Measurements from ENCODE around the gene NT5M.

Gene NT5M

DNA sequence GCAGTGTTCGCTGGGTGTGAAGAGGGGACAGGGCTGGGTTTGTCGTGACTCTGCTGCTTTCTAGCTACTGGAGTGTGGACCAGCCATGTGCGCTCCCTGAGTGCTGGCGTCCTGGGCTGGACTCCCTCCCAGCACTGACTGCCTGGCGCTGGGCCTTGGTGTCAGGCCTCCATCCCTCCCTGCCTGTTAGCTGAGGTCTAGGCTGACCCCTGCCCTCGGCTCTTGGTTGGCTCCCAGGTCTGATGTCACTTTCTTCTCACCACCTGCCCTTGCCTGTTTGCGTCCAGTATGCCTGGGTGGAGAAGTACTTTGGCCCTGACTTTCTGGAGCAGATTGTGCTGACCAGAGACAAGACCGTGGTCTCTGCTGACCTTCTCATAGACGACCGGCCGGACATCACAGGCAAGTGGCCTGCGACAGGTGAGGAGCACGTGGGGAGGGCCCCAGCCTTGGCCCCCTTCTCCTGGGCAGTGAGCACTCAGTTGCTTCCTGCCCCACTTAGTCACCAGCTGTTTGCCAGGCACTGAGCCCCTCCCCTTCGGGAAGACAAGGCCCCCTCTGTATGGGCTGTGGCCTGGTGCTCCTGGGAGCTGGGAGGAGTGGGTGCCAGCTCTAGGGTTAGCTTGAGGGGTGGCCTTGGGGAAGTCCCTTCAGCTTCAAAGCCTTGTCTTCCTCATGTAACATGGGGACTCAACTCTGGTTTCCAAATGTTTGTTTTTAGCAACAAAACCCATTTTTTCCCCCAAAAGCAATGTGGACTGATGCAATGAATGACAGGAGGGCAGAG is 41.5 kb downstream of the NT5M start:
- no peak for FAIRE-seq

DNA sequence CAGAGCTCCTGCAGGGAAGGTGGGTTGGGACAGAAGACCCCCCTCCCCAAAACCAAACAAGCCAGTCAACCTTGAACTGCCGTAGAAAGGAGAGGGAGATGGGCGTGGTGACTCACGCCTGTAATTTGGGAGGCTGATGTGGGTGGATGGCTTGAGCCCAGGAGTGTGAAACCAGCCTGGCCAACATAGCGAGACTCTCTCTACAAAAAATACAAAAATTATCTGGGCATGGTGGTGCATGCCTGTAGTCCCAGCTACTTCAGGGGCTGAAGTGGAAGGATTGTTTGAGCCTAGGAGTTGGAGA is 42.1 kb downstream of the NT5M start:
- no peak for FAIRE-seq

DNA sequence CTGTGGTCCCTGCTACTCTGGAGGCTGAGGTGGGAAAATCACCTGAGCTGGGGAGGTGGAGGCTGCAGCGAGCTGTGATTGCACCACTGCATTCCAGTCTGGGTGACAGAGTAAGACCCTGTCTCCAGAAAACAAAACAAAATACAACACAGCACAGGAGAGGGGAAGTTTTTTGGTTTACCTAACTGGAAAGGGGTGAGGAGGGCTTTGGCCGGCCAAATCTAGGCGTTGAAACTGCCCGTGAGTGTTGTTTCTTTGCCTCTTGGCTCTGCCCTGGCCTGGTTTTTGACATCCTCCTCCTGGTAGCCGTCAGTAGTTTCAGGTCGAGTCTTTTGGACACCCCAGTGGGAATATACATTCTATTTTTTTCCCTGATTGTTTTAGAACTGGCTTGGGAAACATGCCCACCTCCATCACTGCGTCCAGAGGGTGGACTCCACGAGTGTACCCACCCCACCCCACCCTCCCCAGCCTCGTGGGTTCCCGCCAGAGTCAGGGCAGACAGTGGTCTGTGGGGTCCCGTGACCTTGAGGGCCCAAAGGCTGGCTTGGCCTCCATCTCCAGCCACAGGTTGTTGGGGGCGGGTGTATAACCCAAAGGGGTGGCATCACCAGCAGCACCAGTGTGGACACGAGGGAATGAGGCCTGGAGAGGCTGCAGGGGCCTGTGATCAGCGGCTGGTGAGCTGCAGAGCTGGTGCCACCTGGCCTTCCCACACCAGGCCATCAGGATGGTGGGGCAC is 42.7 kb downstream of the NT5M start:
- no peak for FAIRE-seq

DNA sequence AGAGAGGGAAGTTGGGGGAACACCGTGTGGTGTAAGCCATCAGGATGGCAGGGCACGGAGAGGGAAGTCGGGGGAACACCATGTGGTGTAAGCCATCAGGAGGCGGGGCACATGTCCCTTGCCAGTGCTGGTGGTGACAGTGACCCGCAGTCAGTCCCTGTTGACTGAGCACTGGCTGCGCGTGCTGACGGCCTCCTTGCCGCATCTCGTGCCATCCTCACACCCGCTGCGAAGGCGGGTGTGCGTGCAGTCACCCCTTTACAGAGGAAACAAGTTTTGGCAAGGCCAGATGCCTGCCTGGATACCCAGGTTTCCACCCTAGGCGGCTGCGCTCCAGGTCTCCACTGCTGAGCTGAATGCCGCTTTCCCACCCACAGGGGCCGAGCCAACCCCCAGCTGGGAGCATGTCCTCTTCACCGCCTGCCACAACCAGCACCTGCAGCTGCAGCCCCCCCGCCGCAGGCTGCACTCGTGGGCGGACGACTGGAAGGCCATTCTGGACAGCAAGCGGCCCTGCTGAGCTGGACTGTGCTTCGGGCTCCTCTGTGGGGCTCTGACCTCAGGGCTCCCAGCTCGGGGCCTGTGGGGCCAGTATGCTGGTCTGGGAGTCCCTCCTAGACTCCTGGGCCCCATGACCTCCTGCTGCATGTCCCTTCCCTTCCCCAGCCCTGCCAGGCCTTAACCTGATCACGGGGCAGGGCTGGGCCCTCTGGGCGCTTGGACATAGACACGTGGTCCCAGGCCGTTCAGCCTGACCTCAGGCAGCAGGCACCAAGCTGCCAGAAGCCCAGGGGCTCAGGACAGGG is 43.5 kb downstream of the NT5M start:
- FAIRE-seq, result no peak

DNA sequence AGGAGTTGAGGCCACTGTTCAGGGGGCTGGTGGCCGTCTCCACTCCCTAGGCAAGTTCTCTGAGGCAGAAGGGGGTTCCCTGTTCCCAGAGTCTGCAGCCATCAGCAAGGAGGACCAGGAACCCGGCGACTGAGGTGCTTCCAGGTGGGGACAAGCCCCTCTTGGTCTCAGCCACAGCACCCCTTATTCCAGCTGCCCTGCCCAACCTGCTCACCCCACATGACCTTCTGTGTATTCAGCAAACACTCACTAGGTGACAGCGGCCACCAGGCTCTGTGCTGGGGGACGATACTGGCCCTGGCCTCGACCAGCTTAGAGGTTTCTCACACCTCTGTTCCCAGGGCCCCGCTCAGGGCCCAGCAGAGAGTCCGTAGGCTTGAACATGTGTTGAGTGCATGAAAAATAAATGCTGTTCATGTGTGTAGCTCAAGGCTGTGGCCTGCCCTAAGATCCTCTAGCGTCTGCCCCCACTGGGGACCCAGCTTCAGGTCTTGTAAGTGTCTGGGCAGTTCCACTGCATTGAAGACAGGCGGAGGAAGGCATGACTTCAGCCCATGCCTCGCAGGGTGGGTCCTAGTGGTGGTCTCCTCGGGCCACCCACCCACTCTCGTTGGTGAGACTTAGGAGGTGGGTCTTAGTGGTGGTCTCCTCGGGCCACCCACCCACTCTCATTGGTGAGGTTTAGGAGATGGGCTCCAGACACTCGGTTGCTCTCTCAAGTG is 44.2 kb downstream of the NT5M start:
- FAIRE-seq, result no peak

DNA sequence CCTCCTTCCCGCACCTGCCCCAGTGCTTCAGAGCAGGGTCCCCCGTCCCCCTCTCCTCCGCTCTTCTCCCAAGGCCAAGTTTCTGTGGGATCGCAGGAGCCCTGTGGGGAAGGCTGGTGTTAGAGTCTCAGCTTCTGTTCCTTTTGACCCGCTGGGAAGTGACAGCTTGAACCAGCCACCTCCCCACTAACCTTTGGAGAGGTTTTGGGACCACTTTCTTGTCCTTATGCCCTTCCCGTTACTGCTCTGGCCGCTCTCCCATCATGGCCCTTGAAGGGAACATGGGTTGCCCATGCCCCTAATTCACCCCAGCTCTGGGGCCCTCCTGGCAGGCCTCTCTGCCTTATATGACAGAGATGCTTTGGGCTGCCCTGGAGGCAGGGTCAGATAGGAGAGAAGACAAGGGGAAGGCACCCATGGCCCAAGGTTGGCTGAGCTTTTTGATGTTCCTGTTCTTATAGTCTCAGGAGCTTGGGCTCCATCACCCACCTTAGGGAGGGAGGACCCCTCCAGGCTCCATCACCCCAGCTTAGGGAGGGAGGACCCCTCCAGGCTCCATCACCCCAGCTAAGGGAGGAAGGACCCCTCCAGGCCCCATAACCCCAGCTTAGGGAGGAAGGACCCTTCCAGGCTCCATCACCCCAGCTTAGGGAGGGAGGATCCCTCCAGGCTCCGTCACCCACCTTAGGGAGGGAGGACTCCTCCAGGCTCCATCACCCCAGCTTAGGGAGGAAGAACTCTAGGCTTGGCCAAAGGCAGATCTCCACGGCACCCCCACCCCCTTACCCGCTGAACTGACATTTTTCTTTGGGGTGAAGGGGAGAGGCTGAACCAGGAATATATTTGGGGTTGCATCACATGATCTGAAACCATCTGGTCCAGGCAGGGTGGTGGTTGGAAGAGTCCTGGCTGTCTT is 45.0 kb downstream of the NT5M start:
- no peak for FAIRE-seq

DNA sequence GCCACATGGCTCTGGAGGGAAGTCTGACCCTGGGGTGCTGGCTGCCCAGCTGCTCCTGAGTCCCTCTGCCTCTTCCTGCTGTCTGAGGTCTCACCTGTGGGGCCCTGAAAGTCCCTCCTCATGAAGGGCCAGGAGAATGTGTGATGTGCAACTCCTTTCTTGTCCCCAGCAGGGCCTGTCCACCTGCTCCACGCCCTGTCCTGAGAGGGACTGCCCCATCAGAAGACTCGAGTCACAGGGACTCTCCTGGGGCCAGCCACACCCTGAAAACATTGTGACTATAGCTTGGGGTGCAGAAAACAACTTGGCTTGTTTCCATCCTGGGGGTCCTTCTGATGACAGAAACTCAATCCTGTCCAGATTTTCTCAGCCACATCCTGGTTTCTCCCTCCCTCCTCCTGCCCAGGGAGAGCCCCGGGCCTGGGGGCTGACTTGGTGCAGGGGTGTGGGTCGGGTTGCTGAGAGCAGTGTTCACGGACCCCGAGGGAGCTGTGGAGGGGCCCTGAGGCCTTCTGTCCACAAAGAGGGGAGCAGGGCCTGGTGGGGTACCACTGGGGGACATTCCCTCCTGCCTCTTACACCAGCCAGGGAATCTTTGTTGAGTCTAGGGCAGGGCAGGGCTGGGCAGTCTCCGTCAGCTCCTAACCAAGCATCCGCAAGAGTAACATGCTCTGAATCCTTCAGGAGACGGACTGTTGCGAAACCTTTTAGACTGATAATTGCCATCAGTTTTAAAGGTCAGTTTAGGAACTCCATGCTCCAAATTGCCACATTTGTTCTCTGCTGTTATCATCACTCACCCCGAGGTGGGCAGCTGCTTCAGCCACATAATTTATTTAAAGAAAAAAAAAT is 45.9 kb downstream of the NT5M start:
- no peak for FAIRE-seq

DNA sequence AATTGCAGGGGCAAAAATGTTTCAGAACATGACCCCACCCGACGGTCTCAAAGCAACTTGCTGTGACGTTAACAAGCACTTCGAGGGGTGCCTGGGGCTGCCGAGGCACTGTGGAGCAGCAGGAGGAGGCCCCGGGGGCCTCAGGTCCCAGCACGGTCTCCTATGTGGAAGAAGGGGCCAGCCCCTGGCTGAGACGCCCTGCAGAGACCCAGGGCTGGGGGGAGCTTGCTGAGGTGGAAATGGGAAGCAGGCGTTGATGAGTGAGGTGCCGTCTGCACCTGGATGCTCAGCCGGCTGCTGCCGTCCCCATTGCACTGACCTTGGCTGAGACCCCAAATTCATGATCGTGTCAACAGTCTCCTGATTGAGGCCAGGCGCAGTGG is 46.5 kb downstream of the NT5M start:
- FAIRE-seq, result no peak

DNA sequence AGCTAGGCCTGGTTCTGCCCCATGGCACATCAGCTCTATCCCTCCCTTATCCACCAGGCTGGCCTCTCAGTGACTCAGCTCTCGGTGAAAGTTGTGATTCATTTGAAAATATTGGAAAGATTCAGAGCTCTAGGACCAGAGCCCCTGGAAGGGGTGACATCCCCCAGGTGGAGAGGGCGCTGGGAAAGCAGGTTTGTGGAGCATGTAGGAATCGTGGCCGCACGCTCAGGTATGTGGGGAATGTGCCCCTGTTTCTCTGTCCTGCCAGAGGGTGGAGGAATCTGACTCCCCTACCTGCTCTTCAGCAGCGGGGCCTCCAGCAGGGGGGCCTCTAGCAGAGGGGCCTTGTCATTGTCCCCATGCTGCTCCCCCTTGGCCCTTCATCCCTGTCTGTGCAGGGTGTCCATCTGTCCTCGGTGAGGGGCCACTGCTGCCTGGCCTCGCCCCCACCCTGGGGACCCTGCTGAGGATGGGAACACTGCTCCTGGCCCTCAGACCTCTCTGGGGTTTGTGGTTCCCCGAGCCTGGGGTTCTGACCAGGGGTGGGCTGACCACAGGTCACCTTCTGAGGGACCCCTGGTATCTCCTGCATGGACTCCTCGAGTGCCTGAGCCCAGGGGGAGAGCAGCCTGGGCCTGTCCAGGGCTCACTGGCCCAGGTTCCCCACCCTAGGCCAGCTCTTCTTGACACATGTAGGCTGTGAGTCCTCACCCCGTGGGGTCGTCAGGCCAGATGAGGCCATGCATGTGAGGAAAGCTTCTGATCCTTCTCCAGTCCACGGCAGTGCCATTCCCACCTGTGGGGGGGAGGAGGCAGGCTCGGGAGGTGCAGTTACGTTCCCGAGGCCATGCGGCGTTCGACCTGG is 47.5 kb downstream of the NT5M start:
- no peak for FAIRE-seq

DNA sequence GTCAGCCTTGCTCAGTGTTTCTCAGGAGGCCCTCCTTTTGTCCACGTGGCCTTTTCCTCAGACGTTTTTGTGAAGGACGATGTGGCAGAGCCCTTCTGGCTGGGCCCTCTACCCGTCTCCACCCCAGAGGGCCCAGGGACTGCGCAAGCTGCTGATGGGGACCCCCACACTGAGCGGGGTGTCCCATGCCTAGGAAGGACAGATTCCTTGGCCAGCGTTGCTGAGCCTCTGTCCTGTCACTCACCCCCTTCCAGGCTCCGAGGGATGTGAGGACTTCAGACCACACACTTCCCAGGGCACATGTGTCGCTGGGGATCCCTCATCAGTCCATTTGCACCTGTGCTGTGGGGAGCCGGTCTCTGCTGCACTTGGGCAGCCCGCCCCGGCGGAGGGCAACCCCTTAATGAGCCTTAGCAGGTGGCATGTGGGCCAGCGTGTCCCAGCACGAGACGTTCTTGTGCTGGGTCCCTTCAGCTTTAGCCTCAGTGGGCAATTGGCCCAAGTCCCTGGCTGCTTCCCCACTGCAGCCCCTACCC is 48.3 kb downstream of the NT5M start:
- no peak for FAIRE-seq

DNA sequence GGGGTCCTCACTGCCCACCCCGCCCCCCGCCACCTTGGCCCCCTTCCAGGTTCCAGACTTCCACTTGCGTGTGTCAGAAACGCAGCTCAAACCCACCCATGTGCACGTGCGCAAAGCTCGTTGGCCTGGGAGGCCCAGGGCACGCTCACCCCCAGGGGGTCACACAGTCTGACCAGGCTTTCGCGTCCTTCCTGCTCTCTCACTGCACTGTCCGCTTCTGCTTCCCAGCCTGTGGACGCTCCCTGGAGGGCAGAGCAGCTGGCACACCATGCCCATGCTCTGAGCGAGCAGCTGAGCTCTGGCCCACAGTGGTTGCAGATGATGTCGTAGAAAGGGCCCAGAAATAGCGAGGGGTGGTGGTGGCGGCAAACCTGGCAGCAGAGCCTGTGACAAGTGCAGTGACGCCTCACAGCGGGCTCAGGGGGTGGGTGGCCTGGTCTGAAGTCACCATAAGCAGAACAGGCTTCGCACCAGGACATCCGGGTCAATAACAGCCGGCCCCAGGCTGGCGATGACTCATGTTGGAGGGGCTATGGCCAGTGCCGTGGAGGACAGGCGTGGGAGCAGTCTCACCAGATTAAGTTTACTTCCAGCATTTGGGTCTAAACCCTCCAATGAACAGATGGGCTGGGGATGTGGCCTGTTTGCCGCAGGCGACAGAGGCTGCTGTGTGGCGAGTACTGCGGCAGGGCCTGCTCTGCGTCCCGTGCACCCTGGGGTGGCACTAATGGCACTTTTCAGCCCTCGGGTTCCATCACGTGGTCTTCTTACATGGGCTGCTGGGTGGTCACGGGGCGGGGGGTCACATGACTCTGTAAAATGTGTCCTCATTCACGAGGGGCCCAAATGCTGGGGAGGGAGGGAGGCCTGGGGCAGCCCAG is 49.0 kb downstream of the NT5M start:
- FAIRE-seq, result no peak

DNA sequence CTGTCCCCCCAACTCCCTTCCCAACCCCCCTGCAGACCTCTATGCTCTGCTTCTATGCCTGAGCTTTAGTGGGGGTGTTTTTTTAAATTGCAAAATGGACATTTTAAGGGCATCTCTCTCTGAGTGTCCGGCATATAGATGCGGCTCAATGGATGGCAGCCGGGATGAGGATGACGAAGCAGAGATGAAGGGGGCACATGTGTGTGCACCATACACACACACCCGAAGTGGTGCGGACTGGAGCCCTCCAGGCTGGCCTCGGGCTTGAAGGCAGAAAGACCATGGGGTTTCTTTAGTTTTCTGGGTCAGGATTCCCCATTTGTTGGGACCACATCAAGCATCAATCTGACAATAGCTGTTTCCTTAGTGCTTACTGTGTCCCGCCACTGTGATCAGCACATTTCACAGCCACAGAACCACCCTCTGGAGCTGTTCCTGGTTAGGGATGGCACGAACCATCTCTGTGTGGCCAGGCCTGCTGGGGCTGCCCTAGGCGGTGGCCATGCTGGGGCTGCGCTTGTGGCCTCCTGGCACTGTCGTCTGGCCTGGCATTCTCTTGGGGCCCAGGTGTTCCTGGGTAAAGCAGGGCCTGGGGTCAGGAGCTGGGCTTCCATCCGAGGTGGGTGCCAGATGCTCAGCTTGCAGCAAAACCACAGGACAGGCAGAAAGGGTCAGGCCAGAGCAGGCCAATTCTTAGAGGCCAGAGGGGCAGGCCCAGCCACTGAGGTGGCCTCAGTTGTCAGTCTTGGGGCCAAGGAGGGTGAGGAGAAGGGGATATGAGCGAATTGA is 49.9 kb downstream of the NT5M start:
- no peak for FAIRE-seq

DNA sequence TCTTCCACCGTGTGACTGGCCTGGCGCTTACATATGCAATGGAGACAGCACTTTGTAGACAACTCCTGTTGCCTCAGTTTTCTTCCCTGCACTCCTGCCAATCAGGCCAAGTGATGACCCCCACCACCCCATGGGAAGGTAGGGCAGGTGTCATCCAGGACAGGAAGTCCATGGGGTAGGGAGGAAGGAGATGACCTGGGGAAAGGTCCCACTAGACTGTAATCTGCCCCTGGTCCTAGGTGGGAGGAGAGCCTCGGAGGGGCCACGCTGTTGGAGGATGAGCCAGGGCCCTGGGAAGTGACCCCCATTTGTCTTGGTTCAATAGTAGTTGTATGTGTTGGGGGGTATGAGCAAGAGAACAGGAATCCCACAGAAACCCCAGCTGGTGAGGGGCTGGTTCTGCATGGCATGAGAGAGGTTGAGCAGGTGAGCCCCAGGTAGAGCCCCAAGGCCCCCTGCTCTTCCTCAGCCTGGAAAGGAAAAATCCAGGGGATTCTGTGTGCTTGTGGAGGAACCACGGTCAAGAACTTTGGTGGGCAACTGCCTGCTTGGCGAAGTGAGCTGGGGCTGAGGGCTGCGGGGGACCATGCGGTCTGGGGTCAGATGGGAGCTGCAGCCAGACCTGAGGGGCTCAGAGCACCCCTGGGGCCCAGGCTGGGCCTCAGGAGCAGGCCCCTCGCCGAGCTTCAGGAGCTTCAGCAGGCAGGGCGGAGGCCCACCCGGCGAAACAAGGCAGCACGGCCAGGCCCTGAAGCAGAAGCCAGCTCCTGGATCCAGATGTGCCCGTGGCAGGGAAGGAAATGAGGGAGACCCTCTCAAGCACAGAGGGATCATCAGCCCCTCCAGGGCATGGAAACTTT is 50.7 kb downstream of the NT5M start:
- FAIRE-seq, result no peak

DNA sequence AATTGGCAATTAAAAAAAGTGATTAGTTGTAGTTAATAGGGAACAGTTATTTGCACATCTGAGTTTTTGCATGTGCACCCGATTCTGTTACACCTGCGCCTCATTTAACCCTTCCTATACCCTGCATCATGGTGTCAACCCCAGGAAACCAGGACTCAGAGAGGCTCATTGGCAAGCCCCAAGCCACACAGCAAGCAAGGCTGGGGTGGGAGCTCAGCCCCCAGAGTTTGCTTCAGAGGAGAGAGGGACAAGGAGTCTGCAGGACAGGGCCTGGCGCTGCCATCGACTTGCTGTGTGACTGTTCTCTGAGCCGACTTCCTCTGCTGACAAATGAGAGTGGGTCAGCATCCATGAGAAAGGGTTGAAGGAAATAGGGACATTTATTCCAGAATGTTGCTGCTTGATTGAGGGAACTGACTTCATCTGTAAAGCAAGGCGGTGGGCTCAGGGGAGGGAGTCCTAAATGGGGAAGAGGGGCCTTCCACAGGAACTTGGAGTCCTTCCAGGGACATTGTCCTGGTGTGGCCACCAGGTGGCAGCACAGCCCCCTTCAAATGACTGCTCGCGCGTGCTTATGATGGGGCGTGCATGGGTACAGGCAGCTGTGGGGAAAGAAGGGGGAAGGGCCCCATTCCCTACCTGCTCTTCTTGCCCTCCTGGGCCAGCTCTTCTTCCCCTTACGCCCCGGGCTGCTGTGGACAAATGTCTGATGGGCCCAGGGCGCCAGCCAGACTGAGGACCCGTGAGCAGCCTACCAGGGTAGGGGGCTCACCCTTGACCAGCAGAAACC is 51.6 kb downstream of the NT5M start:
- FAIRE-seq, result peak; percentile 71

DNA sequence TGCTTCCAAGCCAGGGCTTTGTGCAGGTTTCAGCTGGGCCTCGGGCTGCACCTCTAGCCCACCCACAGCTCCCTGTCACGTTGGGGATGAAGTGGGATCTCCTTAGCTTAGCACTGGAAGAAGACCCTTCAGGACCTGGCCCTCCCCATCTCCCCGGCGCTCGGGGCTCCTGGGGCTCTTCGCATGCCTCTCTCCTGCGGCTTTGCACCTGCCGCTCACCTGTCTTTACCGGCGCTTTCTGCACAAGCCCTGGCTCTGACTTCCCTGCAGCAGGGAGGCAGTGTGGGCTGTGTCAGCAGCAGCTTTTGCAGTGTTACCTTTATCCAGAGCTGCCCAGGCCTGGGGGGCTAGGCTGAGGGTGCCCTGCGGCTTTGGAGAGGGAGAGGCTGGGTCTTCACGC is 52.3 kb downstream of the NT5M start:
- no peak for FAIRE-seq

Measured in G401.6 (cell line).